Middle frontal gyrus (tissue), 1 donor: ENCODE results near the gene APAF1.

Experiments
- DNase-seq: peaks from one replicate; pipeline ENCODE4 v3.0.0-alpha.2; 2015; ENCODE audit warnings: low spot score; ENCODE audit errors: extremely low spot score

APAF1 gene

GRCh38 chr12:98724384-98725155 lies 79.5 kb downstream of the APAF1 start:
- no peak for DNase-seq

GRCh38 chr12:98725476-98726247 lies 80.6 kb downstream of the APAF1 start:
- peak; percentile 54 for DNase-seq

- DNase-seq, result no peak
These were observed 82.1 kb downstream of the APAF1 start for GRCh38 chr12:98727196-98727595.

GRCh38 chr12:98730412-98730811 lies 85.3 kb downstream of the APAF1 start:
- no peak for DNase-seq

GRCh38 chr12:98733667-98734350 lies 88.7 kb downstream of the APAF1 start:
- DNase-seq, result no peak

GRCh38 chr12:98735821-98736220 lies 90.7 kb downstream of the APAF1 start:
- DNase-seq, result no peak

GRCh38 chr12:98736352-98737321 lies 91.5 kb downstream of the APAF1 start:
- DNase-seq, result no peak

- DNase-seq, result no peak
These were observed 92.2 kb downstream of the APAF1 start for GRCh38 chr12:98737322-98737712.

GRCh38 chr12:98738002-98738401 lies 92.9 kb downstream of the APAF1 start:
- DNase-seq, result no peak

- DNase-seq, result no peak
These were observed 93.4 kb downstream of the APAF1 start for GRCh38 chr12:98738539-98738938.

- DNase-seq, result no peak
These were observed 95.7 kb downstream of the APAF1 start for GRCh38 chr12:98740751-98741150.

GRCh38 chr12:98741196-98741555 lies 96.1 kb downstream of the APAF1 start:
- DNase-seq, result no peak

- DNase-seq, result no peak
These were observed 96.6 kb downstream of the APAF1 start for GRCh38 chr12:98741556-98742265.

GRCh38 chr12:98743362-98743953 lies 98.4 kb downstream of the APAF1 start:
- no peak for DNase-seq

GRCh38 chr12:98744680-98745079 lies 99.6 kb downstream of the APAF1 start:
- DNase-seq, result no peak

- DNase-seq, result no peak
These were observed 100.7 kb downstream of the APAF1 start for GRCh38 chr12:98745578-98746391.

- no peak for DNase-seq
These were observed 103.4 kb downstream of the APAF1 start for GRCh38 chr12:98748463-98748862.

- DNase-seq, result peak; percentile 69
These were observed 105.4 kb downstream of the APAF1 start for GRCh38 chr12:98750511-98750910.

GRCh38 chr12:98751580-98752115 lies 106.6 kb downstream of the APAF1 start:
- no peak for DNase-seq
